PC-3 (cell line): ENCODE measurements around the gene GTF3C4. TPM values are rescaled to one million over a fixed set of nuclear protein-coding genes. Genes with fewer than 3 reads are reported as not detected.

Experiments used
- ATAC-seq: fragments of 200-7000 bp; cut with Tn5 transposase; 2 replicates; pipeline ENCODE4 v1.9.1; 2020; ENCODE audit warnings: mild to moderate bottlenecking, moderate library complexity
- BruUV-seq: library from RNA; stranded (reverse); fragments of 400-500 nt; replicated peaks from 2 replicates; lab custom pipeline; 2021; lab: Mats Ljungman, UMichigan
- CTCF ChIA-PET: fragments of 300-600 bp; sonication (Branson Sonifier 250); formaldehyde crosslinking; loops from one replicate; lab custom pipeline; 2022; ENCODE audit warnings: antibody characterized with exemption; lab: Charles Lee
- POLR2A ChIA-PET: fragments of 300-600 bp; sonication (Branson Sonifier 250); formaldehyde crosslinking; loops from one replicate; lab custom pipeline; 2022; ENCODE audit warnings: antibody characterized with exemption; ENCODE audit not compliant: unreplicated experiment; lab: Charles Lee
- DNase-seq: peaks from one replicate; pipeline ENCODE4 v3.0.0-alpha.2; 2015
- H2AFZ ChIP-seq: fragments of 300-600 bp; sonication (generic); 2 replicates; pipeline ENCODE4 v1.6.0; 2016; ENCODE audit warnings: antibody characterized with exemption, low read length
- H3F3A ChIP-seq: fragments of 300-600 bp; sonication (generic); one replicate; pipeline ENCODE4 v1.6.0; 2017; ENCODE audit warnings: antibody characterized with exemption, low read length, control low read depth, mild to moderate bottlenecking; ENCODE audit not compliant: unreplicated experiment
- H3K27ac ChIP-seq: fragments of 300-600 bp; sonication (generic); 2 replicates; pipeline ENCODE4 v1.5.1; 2016; ENCODE audit warnings: mild to moderate bottlenecking, low read length
- H3K27me3 ChIP-seq: fragments of 300-600 bp; sonication (generic); 2 replicates; pipeline ENCODE4 v1.6.1; 2016; ENCODE audit warnings: low read length, mixed read lengths
- H3K36me3 ChIP-seq: fragments of 300-600 bp; sonication (generic); 2 replicates; pipeline ENCODE4 v1.6.1; 2016; ENCODE audit warnings: low read depth, mixed run types, low read length, mixed read lengths
- H3K4me1 ChIP-seq: fragments of 300-600 bp; sonication (generic); 2 replicates; pipeline ENCODE4 v1.5.1; 2016; ENCODE audit warnings: low read length; ENCODE audit not compliant: insufficient read depth
- H3K4me2 ChIP-seq: fragments of 300-600 bp; sonication (generic); 2 replicates; pipeline ENCODE4 v1.6.0; 2016; ENCODE audit warnings: low read length
- H3K4me3 ChIP-seq: fragments of 300-600 bp; sonication (generic); 2 replicates; pipeline ENCODE4 v1.5.1; 2016; ENCODE audit warnings: mild to moderate bottlenecking, low read length, mixed read lengths
- H3K79me2 ChIP-seq: fragments of 300-600 bp; sonication (generic); 2 replicates; pipeline ENCODE4 v1.6.1; 2017; ENCODE audit warnings: low read length, mixed read lengths
- H3K9ac ChIP-seq: fragments of 300-600 bp; sonication (generic); 2 replicates; pipeline ENCODE4 v1.6.0; 2016; ENCODE audit warnings: mild to moderate bottlenecking, low read length
- H3K9me2 ChIP-seq: fragments of 300-600 bp; sonication (generic); replicated peaks from 2 replicates; pipeline ENCODE4 v1.6.1; 2016; ENCODE audit warnings: mixed run types, low read length, mixed read lengths
- H3K9me3 ChIP-seq: fragments of 300-600 bp; sonication (generic); 2 replicates; pipeline ENCODE4 v1.6.1; 2016; ENCODE audit warnings: low read length, mixed read lengths
- H4K20me1 ChIP-seq: fragments of 300-600 bp; sonication (generic); 2 replicates; pipeline ENCODE4 v1.6.1; 2016; ENCODE audit warnings: low read length, mixed read lengths
- EZH2 ChIP-seq: fragments of 300-600 bp; sonication (generic); IDR thresholded peaks from one replicate; pipeline ENCODE4 v1.6.1; 2017; ENCODE audit warnings: antibody characterized with exemption, mild to moderate bottlenecking, low read length; ENCODE audit not compliant: unreplicated experiment
- EZH2phosphoT487 ChIP-seq: fragments of 300-600 bp; sonication (generic); IDR thresholded peaks from 2 replicates; pipeline ENCODE4 v1.6.1; 2018; ENCODE audit warnings: mild to moderate bottlenecking, antibody characterized with exemption, low read length, borderline replicate concordance
- intact Hi-C: fragments of 100-400 bp; cut with micrococcal nuclease; formaldehyde crosslinking; loops from 2 replicates; pipeline ENCODE4 v1.9.0; 2023
- total RNA-seq: library from RNA; depleted of rRNA; stranded (reverse); fragments of >200 nt; gene quantifications from 2 replicates; pipeline ENCODE4 v1.2.3, GENCODE V29; 2014
- TF ChIP-seq, protein P1 (sequence below): fragments of 300-600 bp; sonication (generic); conservative IDR thresholded peaks from 2 replicates; pipeline ENCODE4 v1.5.1; 2017; ENCODE audit warnings: antibody characterized with exemption, low read depth, mild to moderate bottlenecking, low read length

The GTF3C4 gene
- total RNA-seq, 1 experiment from 2014 or later = 9.8 TPM

GRCh38 chr9:132711846-132712245, 41.6 kb downstream of the GTF3C4 start:
- CTCF ChIA-PET = no interaction called here
- BruUV-seq = no TSS peak
- no peaks in the 10 kb centered on the region for H3K9me2 ChIP-seq

GRCh38 chr9:132712753-132713152, 42.5 kb downstream of the GTF3C4 start:
- ChIA-PET POLR2A (no interaction called here), CTCF (no interaction called here)
- Histone ChIP-seq H3K79me2 (no peaks in the 10 kb centered on the region), H3K9me2 (no peaks in the 10 kb centered on the region), H4K20me1 (no peaks in the 10 kb centered on the region), H3F3A (no peaks in the 10 kb centered on the region), H3K27me3 (no peaks in the 10 kb centered on the region), H3K4me2 (no peak overlapping the region), H3K4me3 (no peak overlapping the region), H3K4me1 (no peaks in the 10 kb centered on the region), H3K9ac (no peak overlapping the region), H2AFZ (no peak overlapping the region), H3K27ac (no peak overlapping the region), H3K36me3 (no peaks in the 10 kb centered on the region), H3K9me3 (no peaks in the 10 kb centered on the region)
- ATAC-seq (no peak), DNase-seq (no peak)
- TF ChIP-seq EZH2 (no peak), EZH2phosphoT487 (no peak)
- TF ChIP-seq, protein P1, sequence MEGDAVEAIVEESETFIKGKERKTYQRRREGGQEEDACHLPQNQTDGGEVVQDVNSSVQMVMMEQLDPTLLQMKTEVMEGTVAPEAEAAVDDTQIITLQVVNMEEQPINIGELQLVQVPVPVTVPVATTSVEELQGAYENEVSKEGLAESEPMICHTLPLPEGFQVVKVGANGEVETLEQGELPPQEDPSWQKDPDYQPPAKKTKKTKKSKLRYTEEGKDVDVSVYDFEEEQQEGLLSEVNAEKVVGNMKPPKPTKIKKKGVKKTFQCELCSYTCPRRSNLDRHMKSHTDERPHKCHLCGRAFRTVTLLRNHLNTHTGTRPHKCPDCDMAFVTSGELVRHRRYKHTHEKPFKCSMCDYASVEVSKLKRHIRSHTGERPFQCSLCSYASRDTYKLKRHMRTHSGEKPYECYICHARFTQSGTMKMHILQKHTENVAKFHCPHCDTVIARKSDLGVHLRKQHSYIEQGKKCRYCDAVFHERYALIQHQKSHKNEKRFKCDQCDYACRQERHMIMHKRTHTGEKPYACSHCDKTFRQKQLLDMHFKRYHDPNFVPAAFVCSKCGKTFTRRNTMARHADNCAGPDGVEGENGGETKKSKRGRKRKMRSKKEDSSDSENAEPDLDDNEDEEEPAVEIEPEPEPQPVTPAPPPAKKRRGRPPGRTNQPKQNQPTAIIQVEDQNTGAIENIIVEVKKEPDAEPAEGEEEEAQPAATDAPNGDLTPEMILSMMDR = no peak
- intact Hi-C loops = no loop called here
- BruUV-seq = no TSS peak

More at GRCh38 chr9:132711846-132712245, 41.6 kb downstream of the GTF3C4 start:
- intact Hi-C loops = no loop called here
- Histone ChIP-seq H3F3A (no peaks in the 10 kb centered on the region), H3K9ac (no peak overlapping the region), H3K27ac (no peak overlapping the region), H3K4me3 (no peak overlapping the region), H4K20me1 (no peaks in the 10 kb centered on the region), H3K9me3 (no peaks in the 10 kb centered on the region), H3K27me3 (no peaks in the 10 kb centered on the region), H3K36me3 (no peaks in the 10 kb centered on the region), H3K4me1 (no peaks in the 10 kb centered on the region), H3K79me2 (no peaks in the 10 kb centered on the region), H3K4me2 (no peak overlapping the region), H2AFZ (no peak overlapping the region)
- POLR2A ChIA-PET = no interaction called here
- no peak for DNase-seq
- TF ChIP-seq EZH2phosphoT487 (no peak), EZH2 (no peak)
- ATAC-seq = no peak

DNA sequence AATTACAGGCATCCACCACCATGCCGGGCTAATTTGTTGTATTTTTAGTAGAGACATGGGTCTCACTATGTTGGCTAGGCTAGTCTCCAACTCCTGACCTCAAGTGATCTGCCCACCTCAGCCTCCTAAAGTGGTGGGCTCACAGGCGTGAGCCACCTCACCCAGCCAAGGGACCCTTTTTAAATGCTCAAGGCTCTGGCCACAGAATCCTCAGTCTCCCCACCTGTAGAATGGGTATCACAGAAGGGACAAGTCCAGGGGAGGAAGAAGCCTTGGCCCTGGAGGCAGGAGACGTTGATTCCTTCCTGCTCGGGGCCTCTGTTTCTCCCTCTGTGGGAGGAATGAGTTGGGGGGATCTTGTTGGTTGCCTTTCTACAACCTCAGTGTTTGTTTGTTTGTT, 45.7 kb downstream of the GTF3C4 start:
- Histone ChIP-seq H3K27me3 (no peaks in the 10 kb centered on the region), H2AFZ (no peak overlapping the region), H3K79me2 (no peaks in the 10 kb centered on the region), H4K20me1 (no peaks in the 10 kb centered on the region), H3K9ac (no peak overlapping the region), H3F3A (no peaks in the 10 kb centered on the region), H3K9me3 (no peaks in the 10 kb centered on the region), H3K4me1 (no peaks in the 10 kb centered on the region), H3K36me3 (no peaks in the 10 kb centered on the region), H3K27ac (no peak overlapping the region), H3K4me2 (no peak overlapping the region), H3K4me3 (no peak overlapping the region), H3K9me2 (no peaks in the 10 kb centered on the region)
- POLR2A ChIA-PET = no interaction called here
- CTCF ChIA-PET = no interaction called here
- TF ChIP-seq, protein P1 = no peak
- TF ChIP-seq EZH2phosphoT487 = no peak
- TF ChIP-seq EZH2 = no peak
- DNase-seq (no peak), ATAC-seq (no peak)
- intact Hi-C loops = no loop called here
- BruUV-seq = no TSS peak
